ENCODE data around the gene SLFN12L.

DNA sequence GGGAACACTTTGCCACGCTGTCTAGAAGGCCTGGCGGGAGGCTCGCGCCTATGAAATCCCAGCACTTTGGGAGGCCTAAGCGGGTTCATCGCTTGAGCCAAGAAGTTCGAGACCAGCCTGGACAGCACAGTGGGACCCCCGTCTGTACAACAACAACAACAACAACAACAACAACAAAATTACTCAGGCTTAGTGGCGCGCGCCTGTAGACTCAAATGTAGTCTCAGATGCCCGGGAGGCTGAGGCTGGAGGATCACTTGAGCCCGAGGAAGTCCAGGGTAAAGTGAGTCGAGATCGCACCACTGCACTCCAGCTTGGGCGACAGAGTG lies 88.6 kb downstream of the SLFN12L start:
- no peak for TF ChIP-seq POLR2AphosphoS5 (IDR thresholded peaks at IDR 0.05)
- no peak for TF ChIP-seq POLR2A (IDR thresholded peaks at IDR 0.05)
- TF ChIP-seq CTCF (IDR thresholded peaks at IDR 0.05), result no peak

Data from breast epithelium (tissue), 3 donors.